ENCODE data around the gene ATXN7L1. TPM values are rescaled to one million over a fixed set of nuclear protein-coding genes. Genes with fewer than 3 reads are reported as not detected.

Gene ATXN7L1
- total and polyA plus RNA-seq, 2 donors (not counting 1 experiment from before 2014, with no cell fraction given), result 7.1 to 40.6 TPM

- POLR2A ChIA-PET, result no interaction called here
- no peak overlapping the region for H2AFZ ChIP-seq (ENCODE audit: insufficient read depth, low read depth, low read length, poor library complexity, severe bottlenecking)
- H3K9ac ChIP-seq (ENCODE audit: low read length), result no peak overlapping the region
- ATAC-seq (ENCODE audit: low read depth) (no peak), DNase-seq (no peak)
- H3K4me1 ChIP-seq (ENCODE audit: control insufficient read depth in 2 of 2, insufficient read depth in 2 of 2, low read length in 2 of 2), result no peaks in the 10 kb centered on the region
- Mint-ChIP-seq H3K27ac (no peak overlapping the region), H3K27me3 (peaks cover 5% of the 10 kb centered on the region), H3K9me3 (ENCODE audit: insufficient read depth) (peaks cover 7% of the 10 kb centered on the region), H3K4me1 (peaks cover 5% of the 10 kb centered on the region), H3K4me3 (no peak overlapping the region)
- 100% methylated on average over 3 of the region's 3 CpGs for WGBS (ENCODE audit: insufficient coverage)
- no peaks in the 10 kb centered on the region for H3K79me2 ChIP-seq (ENCODE audit: control insufficient read depth, insufficient read depth, low read length)
- H3K9me3 ChIP-seq (ENCODE audit: control extremely low read depth in 1 of 3, control insufficient read depth in 2 of 3, insufficient read depth in 1 of 3, low read length in 2 of 3), result peaks cover 0 to 21% (median 20%) of the 10 kb centered on the region in 3 donors
- H3K4me2 ChIP-seq (replicated peaks; ENCODE audit: low read depth, low read length, poor library complexity, severe bottlenecking), result no peak overlapping the region
- H3K27ac ChIP-seq (ENCODE audit: low read length in 2 of 2), result no peak overlapping the region
- no peak overlapping the region for H3K4me3 ChIP-seq (ENCODE audit: control extremely low read depth in 1 of 5, extremely low read depth in 1 of 5, insufficient read depth in 1 of 5, low read depth in 2 of 5, low read length in 4 of 5)
- no peak for TF ChIP-seq EZH2 (IDR thresholded peaks at IDR 0.05; ENCODE audit: borderline replicate concordance, insufficient read depth, low read depth, low read length, poor library complexity, severe bottlenecking)
- H3K27me3 ChIP-seq (replicated peaks in 1 of 4; ENCODE audit: control extremely low read depth in 1 of 4, control insufficient read depth in 3 of 4, insufficient read depth in 4 of 4, low read length in 3 of 4), result no peaks in the 10 kb centered on the region
- H4K20me1 ChIP-seq (ENCODE audit: control insufficient read depth, insufficient read depth, low read length, poor library complexity, severe bottlenecking), result no peaks in the 10 kb centered on the region
- intact Hi-C loops (cut with micrococcal nuclease), result no loop called here
- H3K36me3 ChIP-seq (replicated peaks in 1 of 2; ENCODE audit: control extremely low read depth in 1 of 2, control insufficient read depth in 1 of 2, extremely low read depth in 1 of 2, insufficient read depth in 2 of 2, low read length in 1 of 2), result no peaks in the 10 kb centered on the region
- CTCF ChIA-PET, result no interaction called here
These were observed 169.0 kb downstream of the ATXN7L1 start for GRCh38 chr7:105707381-105707780.

GRCh38 chr7:105705427-105705826, 171.0 kb downstream of the ATXN7L1 start:
- peaks cover 0 to 4% (median 3%) of the 10 kb centered on the region in 3 donors for H3K9me3 ChIP-seq (ENCODE audit: control extremely low read depth in 1 of 3, control insufficient read depth in 2 of 3, insufficient read depth in 1 of 3, low read length in 2 of 3)
- intact Hi-C loops (cut with micrococcal nuclease), result no loop called here
- H3K27ac ChIP-seq (ENCODE audit: low read length in 2 of 2), result no peak overlapping the region
- no peak overlapping the region for H3K4me3 ChIP-seq (ENCODE audit: control extremely low read depth in 1 of 5, extremely low read depth in 1 of 5, insufficient read depth in 1 of 5, low read depth in 2 of 5, low read length in 4 of 5)
- H3K4me1 ChIP-seq (ENCODE audit: control insufficient read depth in 2 of 2, insufficient read depth in 2 of 2, low read length in 2 of 2), result no peaks in the 10 kb centered on the region
- H3K27me3 ChIP-seq (replicated peaks in 1 of 4; ENCODE audit: control extremely low read depth in 1 of 4, control insufficient read depth in 3 of 4, insufficient read depth in 4 of 4, low read length in 3 of 4), result no peaks in the 10 kb centered on the region
- H3K4me2 ChIP-seq (replicated peaks; ENCODE audit: low read depth, low read length, poor library complexity, severe bottlenecking), result no peak overlapping the region
- no peaks in the 10 kb centered on the region for H4K20me1 ChIP-seq (ENCODE audit: control insufficient read depth, insufficient read depth, low read length, poor library complexity, severe bottlenecking)
- TF ChIP-seq CTCF (IDR thresholded peaks at IDR 0.05) (no peak), EZH2 (IDR thresholded peaks at IDR 0.05; ENCODE audit: borderline replicate concordance, insufficient read depth, low read depth, low read length, poor library complexity, severe bottlenecking) (no peak)
- 88% methylated on average over 6 of the region's 7 CpGs for WGBS (ENCODE audit: insufficient coverage)
- H3K9me3 Mint-ChIP-seq (ENCODE audit: insufficient read depth), result peaks cover 2% of the 10 kb centered on the region
- H2AFZ ChIP-seq (ENCODE audit: insufficient read depth, low read depth, low read length, poor library complexity, severe bottlenecking), result no peak overlapping the region
- no peak overlapping the region for H3K9ac ChIP-seq (ENCODE audit: low read length)
- ATAC-seq (ENCODE audit: low read depth), result no peak
- no peaks in the 10 kb centered on the region for H3K36me3 ChIP-seq (replicated peaks in 1 of 2; ENCODE audit: control extremely low read depth in 1 of 2, control insufficient read depth in 1 of 2, extremely low read depth in 1 of 2, insufficient read depth in 2 of 2, low read length in 1 of 2)
- H3K4me3 Mint-ChIP-seq, result no peak overlapping the region
- no peaks in the 10 kb centered on the region for H3K79me2 ChIP-seq (ENCODE audit: control insufficient read depth, insufficient read depth, low read length)
- H3K27ac Mint-ChIP-seq, result no peak overlapping the region
- H3K27me3 Mint-ChIP-seq, result peaks cover 5% of the 10 kb centered on the region
- peaks cover 5% of the 10 kb centered on the region for H3K4me1 Mint-ChIP-seq
- POLR2A ChIA-PET, result no interaction called here
- no peak for DNase-seq
- CTCF ChIA-PET, result no interaction called here
